22Rv1 (cell line): Measurements from ENCODE around the gene PPP1R14B.

ENCODE experiments used
- CTCF ChIP-seq: fragments of 450-650 bp; IDR thresholded peaks from 2 replicates; pipeline ENCODE4 v1.5.1; 2017; ENCODE audit warnings: mild to moderate bottlenecking
- ZFX ChIP-seq: fragments of 450-650 bp; IDR thresholded peaks from 2 replicates; pipeline ENCODE4 v1.6.1; 2017; ENCODE audit warnings: antibody characterized with exemption, borderline replicate concordance

- TF ChIP-seq CTCF (no peak), ZFX (no peak)
Measured at GRCh38 chr11:64296236-64296635, 49.5 kb upstream of the PPP1R14B start.
